NCI-H1417 treated with DMSO at 0.1 percent for 48 hours (cell line): ENCODE measurements around the gene ZDHHC17.

Experiments
- DNase-seq: peaks from one replicate; lab custom pipeline; 2025; lab: John Stamatoyannopoulos, UW

The ZDHHC17 gene

DNA sequence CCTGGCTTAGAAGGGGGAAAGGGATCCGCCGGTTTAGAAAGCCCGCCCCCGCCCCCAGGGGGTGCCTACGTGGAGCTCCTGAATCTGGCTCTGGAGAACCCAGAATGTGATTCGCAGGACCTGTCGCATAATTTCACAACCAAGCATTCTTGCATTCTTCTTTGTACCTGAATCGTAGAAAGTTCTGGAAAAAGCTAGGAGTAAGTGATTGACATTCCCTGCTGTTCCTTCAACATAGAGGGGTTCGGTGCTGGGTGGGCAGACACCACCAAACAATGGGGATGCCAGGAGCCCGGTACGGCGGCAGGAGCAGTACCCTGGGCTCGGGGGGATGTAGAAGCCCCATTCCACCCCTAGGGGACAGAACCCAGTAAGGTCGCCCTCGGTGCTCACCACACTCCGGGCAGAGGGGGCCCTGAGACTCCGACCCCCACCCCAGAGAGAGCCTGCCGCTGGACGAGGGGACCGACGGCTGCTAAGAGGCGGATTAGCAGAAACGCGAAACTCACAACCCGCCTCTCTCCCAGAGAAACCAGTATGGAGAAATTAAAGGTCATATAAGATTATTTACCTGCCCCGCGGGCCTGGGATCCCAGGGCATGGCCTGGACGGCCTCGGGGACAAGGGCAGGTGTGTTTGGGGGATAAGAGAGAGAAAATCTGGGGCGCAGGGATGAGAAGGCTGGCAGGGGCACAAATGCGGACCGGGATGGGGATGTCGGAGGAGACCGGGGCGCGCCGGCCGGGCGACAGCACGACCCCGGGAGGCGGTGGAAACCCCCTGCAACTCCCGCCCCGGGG is 114.4 kb downstream of the ZDHHC17 start:
- no peak for DNase-seq

DNA sequence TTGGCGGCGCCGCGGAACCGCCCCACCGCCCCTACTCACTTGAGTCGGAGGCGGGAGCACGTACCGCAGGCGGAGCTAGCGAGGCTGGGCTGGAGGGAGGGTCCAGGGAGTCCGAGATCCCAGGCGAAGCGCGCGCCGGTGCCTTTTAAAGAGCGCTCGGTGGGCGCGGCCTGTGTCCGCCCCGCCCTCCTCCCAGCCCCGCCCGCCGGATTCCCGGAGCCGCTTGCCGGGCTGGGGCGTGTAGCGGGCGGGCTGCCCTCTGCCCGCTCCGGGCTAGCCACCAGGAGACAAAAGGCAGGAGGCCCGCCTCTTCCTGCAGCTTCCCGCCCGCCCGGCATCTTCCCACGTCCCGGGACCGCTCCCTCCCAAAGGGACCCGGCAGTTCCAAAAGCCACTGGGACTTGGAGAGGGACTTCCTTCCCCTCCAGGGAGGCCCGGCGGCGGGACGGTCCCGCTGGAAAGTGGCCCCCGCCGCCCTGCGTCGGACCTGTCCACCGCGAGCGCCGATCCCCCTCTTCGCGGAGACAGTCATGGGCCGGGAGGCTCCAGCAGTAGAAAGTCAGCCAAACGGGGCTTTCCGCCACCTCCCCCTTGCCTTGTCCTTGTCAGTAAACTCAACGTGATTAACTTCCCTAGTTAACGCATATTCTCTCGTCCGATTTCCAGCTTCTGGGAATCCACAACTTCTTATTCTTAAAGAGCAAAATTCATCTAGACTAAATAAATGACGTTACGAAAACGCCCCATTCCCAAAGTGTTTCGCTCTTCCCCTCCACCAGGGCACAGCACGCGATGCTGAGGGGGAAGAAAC is 115.2 kb downstream of the ZDHHC17 start, which contains the start of gene CSRP2:
CSRP2 (minus strand) TSS at position 121 of the 811 bp plus-strand sequence. CDS start 12,759 bp downstream, outside the sequence.
- DNase-seq, result peak; percentile 37

DNA sequence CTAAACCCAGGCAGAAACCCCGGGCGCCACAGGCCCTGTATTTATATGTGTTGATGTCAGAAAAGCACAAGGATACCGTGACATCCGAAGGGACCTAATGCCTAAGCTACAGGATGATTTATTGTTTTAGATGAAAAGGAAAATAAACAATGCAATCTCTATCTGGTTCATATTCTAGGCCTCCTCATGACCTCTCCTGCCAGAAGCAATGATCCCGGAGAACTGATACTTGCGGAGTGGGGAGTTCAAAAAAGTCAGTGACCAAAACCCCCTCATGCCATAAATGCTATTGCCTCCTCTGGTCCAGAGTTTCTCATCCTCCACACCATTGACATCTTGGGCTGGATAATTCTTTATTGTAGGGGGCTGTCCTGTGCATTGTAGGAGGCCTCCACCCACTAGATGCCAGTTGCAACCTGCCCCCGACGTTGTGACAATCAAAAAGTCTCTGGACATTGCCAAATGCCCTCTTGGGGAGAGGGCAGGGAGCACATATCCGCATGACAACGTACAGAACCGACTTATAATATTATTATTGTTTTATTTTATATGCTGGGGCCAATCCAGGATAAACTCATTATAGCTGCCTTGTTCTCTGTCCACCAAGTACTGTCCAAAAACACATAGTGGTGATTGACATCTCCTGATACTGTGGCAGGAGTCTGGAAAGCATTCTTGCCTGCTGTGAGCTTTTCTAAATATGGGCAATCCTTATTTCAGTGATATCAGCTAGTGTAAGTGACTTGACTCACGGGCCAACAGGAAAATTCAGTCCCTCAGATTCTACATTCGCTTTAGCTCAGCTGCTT is 116.0 kb downstream of the ZDHHC17 start:
- DNase-seq, result no peak

DNA sequence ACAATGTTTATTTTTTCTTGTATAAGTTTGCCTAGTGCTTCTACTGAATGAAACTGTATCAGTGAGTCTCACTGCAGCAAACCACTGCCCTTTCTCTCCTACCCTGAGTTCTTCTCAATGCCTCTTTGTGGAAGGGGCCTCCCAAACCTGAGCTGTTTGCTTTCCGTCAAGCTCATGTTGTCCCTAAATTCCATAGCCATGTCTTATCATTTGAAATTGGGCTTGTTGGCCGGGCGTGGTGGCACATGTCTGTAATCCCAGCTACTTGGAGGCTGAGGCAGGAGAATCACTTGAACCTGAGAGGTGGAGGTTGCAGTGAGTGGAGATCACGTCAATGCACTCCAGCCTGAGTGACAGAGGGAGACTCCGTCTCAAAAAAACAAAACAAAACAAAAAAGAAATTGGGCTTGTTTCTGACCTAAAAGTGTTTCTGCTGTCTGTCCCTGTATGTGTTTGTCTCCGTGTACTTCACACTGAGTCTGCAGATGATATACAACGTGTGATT is 116.7 kb downstream of the ZDHHC17 start:
- no peak for DNase-seq

- no peak for DNase-seq
Observed at GRCh38 chr12:76881142-76881541, 117.2 kb downstream of the ZDHHC17 start.

GRCh38 chr12:76882367-76882766 is 118.5 kb downstream of the ZDHHC17 start:
- DNase-seq, result no peak

DNA sequence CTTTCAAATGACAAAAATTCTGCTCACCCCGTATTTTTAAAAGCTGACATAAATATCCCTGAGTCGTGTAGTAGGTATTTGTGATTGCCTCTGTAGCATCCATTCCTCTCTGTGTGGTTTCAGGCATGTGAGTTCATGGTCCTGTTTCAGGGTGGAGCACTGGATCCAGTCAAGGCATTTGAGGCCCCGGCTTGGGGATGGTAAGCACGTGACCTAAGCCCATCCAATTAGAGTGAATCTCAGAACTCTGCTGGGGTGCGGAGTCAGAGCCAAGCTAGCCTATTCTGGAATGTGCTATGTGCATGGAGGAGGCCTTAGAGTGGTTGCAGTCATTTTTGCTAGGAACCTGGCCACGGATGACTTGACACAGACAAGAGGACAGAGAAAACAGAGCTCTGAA is 119.2 kb downstream of the ZDHHC17 start:
- DNase-seq, result no peak

DNA sequence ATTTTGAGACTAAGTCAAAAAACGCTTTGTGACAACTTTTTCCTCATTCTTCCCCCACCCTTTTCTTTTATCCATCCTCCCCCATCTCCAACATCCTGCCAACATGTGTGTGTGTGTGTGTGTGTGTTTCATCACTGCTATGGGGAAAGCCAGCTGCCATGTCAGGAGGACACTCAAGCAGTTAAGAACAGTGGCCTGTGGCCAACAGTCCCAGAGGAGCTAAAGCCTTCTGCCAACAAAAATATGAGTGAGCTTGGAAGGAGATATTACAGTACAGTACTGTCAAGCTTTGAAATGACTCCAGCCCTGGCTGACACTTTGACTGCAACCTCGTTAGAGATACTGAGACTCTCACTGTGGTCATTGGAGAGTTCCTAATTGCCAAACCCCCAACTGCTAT is 119.9 kb downstream of the ZDHHC17 start:
- DNase-seq, result no peak

GRCh38 chr12:76888775-76889174 is 124.9 kb downstream of the ZDHHC17 start:
- no peak for DNase-seq

DNA sequence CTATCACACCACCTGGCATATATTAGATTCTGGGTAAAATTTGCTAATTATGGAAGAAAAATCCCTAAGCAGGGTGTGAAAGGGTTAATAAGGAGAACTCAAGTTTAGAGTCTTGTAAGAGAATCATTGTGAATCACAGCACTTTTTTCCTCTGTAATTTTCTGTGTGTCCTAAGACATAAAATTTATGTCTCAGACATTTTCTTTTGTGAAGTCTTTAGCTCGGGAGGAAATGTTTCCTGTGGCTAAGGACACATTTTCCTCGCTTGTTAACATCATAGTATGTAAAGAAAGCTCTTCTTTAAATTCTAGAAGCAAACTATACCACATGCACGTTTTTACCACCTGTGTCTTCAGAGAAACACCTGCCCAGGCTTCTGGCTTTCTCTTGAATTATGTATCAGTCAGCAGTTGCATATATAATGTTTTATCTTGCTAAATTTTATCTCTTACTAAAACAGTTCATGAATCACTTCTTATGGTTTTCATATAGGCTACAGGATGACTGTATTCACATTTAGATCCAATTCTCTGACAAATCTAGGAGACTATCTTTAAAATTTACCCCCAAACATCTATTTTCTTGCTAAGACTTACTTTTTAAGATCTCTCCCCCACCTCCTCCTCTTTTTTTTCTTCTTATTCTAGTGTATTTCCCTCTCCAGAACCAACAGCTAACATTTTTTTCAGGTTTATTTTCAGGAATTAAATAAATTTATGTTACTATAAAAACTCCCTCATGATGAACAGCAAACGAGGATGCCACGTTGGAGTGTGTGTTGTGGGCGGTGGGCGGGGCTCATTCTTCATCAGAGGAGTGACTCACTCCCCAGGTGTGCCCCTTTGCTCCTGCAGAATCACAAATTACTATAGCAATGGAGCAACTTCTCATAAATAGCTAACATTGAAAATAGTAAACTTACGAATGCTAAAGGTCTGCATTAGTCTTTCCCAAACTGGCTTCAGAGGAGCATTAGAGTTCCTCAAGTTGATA is 126.5 kb downstream of the ZDHHC17 start:
- no peak for DNase-seq

DNA sequence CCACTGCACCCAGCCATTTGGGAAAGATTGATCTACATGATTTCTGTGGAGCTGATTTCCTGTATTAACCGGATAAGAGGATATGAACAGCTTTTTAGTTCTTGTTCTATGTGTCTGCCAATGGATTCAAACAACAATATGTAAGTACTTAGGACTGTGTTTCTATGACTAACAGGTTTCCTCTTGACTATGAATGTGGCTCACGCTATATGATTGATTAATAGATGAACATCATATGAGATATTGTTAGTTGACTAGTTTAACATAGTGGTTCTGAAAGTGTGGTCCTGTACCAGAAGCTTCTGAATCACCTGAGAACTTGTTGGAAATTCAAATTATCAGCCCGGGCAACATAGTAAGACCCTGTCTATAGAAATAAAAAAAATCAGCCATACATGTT is 127.7 kb downstream of the ZDHHC17 start:
- no peak for DNase-seq

DNA sequence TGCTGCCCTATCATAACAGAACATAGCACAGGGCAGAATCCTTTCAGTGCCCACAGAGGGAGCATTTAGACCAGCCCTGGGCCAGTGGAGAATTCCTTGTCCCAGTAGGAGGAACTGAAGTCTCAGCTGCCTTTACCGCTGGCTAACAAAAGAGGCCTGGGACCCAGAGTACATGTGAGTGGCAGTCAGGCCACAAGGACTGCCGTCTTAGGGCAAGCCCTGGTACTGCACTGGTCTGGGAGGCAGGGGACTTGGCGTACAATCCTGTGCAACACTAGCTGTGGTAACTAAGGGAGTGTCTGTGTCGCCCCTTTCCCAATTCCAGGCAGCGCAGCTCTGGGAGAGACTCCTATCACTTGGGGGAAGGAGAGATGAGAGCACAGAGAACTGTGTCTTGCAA is 131.9 kb downstream of the ZDHHC17 start:
- DNase-seq, result no peak

GRCh38 chr12:76896274-76896673 is 132.4 kb downstream of the ZDHHC17 start:
- DNase-seq, result no peak

DNA sequence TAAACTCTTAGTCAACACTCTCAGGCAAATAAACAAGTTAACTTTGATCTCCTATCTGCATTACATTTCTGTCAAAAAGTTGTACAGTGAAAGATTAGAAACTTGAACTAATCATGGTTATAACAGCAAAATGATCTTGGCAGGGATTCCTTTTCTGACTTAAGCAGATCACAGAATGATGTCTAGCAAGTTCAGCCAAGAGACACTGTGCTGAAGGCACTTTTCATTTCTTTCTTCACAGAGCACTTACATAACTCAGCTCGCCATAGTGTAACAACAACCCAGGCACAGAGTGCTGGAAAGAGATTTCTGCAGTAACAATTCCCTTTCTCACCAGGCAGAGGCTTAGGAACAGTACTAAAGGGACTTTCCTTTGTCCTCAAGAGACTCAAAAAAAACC is 134.5 kb downstream of the ZDHHC17 start:
- DNase-seq, result no peak

DNA sequence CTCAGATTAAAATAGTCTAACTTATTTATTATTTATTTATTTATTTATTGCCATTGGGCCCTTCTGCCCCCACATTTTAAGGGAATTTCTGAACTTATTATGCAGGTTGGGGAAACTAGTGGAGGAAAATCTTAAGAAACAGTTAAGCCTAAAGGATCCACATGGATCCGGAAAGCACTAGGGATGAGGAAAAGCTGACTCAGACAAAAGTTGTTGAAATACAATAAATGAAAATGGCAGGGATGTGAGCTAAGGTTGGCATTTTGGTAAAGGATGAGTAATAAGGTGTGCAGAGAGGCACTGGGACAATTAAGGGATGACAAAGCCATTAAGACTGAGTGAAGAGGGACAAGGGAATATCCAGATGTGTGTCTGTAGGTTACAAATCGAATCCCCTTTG is 135.6 kb downstream of the ZDHHC17 start:
- DNase-seq, result no peak

- DNase-seq, result no peak
Observed at GRCh38 chr12:76901628-76902380, 137.9 kb downstream of the ZDHHC17 start.
